GM21360 (cell line): ENCODE results near the gene ZBTB7A.

ENCODE experiments used
- ATAC-seq: cut with Tn5 transposase; IDR thresholded peaks from one replicate; pipeline ENCODE4 v1.9.1; 2021; ENCODE audit warnings: mild to moderate bottlenecking, moderate library complexity; ENCODE audit not compliant: unreplicated experiment

Gene ZBTB7A

GRCh38 chr19:4038661-4039423 lies 27.9 kb downstream of the ZBTB7A start:
- ATAC-seq, result no peak

DNA sequence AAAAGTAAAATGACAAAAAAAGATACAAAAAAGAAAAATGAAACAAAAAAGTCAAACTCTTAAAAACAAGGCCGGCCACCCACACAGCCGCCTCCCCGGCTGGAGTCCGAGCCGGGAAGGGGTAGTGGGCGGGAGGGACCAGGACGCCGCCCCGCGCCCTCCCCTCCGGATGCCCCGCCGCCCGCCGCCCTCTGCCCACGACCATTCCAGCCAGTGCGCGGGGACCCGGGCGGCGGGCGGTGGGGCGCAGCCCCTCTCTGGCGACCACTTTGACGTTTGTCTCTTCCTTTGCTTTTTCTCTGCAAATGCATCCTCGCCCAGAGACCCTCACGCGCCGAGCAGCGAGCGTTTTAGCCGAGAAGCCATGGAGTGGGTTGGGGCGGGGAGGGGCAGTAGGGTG lies 28.6 kb downstream of the ZBTB7A start:
- no peak for ATAC-seq

GRCh38 chr19:4037301-4037949 lies 29.3 kb downstream of the ZBTB7A start:
- ATAC-seq, result no peak

DNA sequence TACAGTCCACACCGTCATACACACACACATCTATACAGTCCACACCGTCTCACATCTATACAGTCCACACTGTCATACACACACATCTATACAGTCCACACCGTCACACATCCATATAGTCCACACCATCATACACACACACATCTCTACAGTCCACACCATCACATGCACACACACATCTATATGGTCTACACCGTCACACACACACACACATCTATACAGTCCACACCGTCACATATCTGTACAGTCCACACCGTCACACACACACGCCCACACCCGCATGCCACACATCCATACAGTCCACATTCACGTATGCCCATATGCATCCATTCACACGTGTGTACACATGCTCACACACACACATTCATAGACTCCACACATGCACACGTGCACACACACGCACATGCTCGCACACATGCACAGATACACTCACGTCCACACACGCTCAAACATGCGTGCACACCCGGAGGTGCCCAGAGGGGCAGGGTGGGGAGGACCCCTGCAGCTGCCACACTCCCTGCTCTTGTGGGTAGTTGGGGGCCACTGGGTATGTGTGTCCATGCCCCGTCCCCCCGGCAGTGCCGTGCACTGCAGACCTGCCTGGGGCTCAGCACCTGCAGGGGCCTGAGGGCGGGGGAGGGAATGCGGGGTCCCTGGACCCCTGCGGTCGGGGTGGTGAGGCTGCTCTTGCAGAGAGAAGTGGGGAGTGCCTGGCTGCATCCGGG lies 30.0 kb downstream of the ZBTB7A start:
- no peak for ATAC-seq

GRCh38 chr19:4035582-4035981 lies 31.1 kb downstream of the ZBTB7A start:
- no peak for ATAC-seq

DNA sequence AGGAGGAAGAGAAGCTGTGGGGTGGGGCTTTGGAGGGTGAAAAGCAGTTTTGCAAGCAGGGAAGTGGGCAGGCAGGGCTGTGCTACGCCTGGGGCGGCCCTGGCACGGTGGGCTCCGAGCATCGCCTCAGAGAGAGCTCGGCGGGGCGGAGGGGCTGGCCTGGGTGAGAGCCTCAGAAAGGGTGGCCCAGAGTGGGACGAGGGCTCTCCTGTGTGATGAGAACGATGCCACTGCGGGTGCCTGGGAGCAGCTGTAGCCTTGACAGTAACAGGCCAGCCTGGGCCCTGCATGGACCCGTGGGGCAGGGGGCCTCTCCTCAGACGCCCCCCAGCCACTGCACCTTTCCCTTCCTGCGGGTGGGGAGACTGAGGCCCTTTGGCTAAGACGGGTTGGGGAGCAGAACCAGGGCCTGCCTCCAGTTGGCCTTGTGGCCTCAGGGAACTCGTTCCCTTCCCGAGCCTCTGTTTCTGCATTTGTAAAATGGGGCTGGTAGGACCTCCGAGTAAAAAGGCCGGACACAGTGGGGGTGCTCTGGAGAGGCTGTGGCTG lies 31.6 kb downstream of the ZBTB7A start:
- no peak for ATAC-seq

DNA sequence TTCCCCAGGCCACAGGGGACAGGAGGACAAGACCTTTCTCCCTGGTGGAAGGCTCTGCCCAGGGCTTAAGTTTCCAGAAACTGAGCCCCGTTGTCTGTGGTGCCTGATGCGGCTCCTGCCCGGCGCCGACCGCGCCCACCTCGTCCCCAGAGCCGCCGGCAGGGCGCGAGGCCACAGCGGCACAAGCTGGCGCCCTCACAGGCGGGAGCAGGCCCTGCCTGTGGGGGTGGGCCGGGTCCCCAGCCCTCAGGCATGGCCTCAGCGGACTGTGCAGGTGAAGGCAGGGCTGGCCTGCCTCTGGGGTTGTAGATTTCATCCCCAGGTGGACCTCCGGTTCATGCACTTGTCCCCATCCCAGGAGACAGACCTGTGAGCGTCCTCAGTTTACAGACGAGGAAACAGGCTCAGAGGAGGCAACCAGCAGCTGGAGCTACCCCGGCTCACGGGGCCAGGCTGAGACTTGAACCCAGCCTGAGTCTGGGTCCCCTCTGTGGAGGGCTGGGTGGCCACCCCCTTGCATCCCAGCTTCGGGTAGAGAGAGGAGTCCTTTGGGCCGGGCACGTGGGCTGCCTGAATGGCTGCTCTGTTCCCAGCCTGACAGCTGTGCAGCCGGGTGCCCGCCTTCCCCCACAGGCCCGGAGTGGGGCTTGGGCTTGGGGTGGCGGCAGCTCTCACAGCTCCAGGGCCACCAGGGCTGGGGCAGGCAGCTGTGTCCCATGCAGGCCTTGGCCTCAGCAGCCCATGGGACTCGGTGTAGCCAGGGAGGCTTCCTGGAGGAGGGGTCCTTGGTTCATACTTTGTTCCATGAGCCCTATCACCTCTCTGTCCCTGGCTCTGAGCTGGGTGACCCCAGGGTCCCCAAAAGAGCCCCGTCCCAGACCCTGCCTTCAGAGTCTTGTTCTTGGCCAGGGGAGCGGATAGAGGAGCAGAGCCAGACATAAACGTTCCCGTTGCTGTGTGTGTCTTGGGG lies 32.4 kb downstream of the ZBTB7A start:
- no peak for ATAC-seq

GRCh38 chr19:4033028-4033956 lies 33.4 kb downstream of the ZBTB7A start:
- no peak for ATAC-seq

- no peak for ATAC-seq
Observed at GRCh38 chr19:4032436-4032835, 34.3 kb downstream of the ZBTB7A start.

GRCh38 chr19:4031420-4031819 lies 35.3 kb downstream of the ZBTB7A start:
- no peak for ATAC-seq

DNA sequence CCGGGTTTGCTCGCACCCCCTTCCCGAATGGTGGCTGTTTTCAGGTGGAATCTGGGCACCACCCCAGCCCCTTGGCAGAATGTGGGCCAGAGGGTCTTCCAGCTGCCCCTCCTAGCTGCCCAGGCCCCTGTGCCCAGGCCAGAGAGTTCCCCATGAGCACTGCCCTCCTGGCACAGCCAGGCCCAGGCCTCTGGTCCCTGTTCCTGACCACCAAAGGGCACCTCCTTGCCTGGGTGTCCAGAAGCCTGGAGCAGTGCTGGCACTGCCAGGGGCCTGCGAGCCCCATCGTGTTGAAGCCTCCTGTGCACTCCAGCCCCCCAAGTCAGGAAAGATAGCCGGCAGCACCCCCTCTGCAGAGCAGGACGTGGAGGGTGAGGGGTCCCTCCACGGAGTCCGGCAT lies 35.7 kb downstream of the ZBTB7A start:
- ATAC-seq, result no peak

DNA sequence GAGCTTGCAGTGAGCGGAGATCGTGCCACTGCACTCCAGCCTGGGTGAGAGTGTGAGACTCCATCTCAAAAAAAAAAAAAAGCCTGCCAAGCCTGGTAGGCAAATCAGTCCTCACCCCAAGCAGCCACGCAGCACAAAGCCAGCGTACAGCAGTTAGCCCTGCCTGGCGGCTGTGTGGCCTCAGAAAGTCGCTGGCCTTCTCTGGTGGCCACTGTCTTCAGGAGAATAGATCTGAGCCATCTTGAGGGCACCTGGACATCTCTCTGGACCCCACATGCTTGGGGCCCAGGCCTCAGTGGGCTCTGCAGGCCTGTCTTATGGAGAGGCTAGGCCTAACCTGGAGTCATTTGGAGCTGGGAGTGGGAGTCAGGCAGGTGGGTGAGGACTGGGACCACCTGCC lies 36.1 kb downstream of the ZBTB7A start:
- ATAC-seq, result no peak

DNA sequence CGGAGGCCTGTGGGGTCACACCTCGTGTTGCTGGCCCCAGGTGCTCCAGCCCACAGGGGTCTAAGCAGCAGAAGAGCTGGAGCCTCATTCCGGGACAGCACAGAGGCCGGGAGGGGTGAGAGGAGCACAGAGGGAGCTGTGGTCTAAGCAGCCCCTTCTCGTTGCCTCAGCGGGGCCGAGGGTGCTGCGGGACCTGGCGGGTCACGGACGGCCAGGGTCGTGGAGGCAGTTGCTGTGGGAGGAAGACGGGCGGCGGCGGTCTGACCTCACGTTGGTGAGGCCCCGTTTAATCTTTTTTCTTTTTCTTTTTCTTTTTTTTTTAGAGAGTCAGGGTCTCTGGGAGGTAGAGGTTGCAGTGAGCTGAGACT lies 37.5 kb downstream of the ZBTB7A start:
- no peak for ATAC-seq

- ATAC-seq, result no peak
Observed at GRCh38 chr19:4028334-4029246, 38.1 kb downstream of the ZBTB7A start.

GRCh38 chr19:4027146-4027545 lies 39.6 kb downstream of the ZBTB7A start:
- ATAC-seq, result no peak

- no peak for ATAC-seq
Observed at GRCh38 chr19:4025317-4025716, 41.4 kb downstream of the ZBTB7A start.

GRCh38 chr19:4023600-4024398 lies 42.9 kb downstream of the ZBTB7A start:
- no peak for ATAC-seq

GRCh38 chr19:4019578-4019977 lies 47.1 kb downstream of the ZBTB7A start:
- no peak for ATAC-seq
